Measurements from ENCODE around the gene ZSCAN22.
A peak's percentile ranks its signal among the peaks of the same experiment; 100 is the strongest.
"Not testable (repeated sequence)": the region's sequence is repeated elsewhere in the genome, so short reads cannot be mapped to it uniquely, and the experiment has no call there.

The ZSCAN22 gene

DNA sequence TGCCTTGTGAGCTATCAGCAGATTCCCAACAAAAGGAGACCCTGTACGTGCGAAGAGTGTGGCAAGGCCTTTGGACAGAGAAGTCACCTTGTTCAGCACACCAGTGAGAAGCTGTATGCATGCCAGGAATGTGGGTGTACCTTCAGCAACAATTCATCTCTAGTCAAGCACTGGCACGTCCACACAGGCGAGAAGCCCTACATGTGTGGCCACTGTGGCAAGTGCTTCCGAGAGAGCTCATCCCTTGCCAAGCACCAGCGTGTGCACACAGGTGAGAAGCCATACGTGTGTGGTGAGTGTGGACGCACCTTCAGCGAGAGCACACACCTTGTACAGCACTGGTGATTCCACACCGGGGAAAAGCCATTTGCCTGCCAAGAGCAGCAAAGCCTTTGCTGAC, 7.6 kb upstream of the ZSCAN22 start:
- DNase-seq, result no peak

DNA sequence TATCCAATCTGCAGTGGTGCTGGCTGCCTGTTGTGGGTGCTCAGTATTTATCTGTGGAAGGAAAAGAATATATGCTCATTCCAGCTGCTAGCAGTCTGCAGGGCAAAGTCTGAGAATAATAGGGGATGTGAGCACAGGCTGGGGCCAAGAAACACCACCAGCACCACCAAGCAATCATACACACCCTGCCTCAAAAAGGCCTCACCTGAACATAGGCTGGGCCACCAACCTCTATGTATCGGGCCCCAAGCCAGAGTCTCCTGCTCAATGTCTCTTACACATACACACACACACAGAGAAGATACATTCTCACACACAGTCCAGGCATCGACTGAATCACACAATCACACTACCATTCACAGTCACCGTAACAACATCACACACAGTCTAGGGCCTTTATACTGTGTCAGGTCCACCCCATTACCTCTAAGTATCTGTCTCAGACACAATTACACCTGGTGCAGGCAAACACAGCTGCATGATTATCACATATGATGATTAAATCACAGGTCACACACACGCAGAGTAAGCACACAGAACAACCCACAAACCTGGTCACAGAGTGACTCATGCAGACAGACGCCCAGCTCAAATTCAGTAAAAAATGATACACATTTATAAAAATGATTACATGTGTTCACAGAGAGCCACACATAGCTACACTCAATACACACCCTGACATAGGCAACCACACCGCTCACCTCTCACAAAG, 1.3 kb upstream of the ZSCAN22 start:
- no peak for DNase-seq

DNA sequence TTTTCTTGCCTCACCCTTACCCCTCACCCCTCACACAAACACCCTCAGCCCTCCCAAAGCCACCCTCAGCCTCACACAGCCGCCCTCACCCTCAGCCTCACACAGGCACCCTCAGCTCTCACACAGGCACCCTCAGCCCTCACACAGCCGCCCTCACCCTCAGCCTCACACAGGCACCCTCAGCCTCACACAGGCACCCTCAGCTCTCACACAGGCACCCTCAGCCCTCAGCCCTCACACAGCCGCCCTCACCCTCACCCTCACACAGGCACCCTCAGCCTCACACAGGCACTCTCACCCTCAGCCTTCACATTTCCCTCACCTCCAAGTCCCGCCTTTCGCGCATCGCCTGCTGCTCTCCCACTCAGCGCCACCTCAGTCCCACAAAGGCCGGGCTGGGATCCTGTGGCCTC, 287 bp upstream of the ZSCAN22 start:
- no peak for DNase-seq

DNA sequence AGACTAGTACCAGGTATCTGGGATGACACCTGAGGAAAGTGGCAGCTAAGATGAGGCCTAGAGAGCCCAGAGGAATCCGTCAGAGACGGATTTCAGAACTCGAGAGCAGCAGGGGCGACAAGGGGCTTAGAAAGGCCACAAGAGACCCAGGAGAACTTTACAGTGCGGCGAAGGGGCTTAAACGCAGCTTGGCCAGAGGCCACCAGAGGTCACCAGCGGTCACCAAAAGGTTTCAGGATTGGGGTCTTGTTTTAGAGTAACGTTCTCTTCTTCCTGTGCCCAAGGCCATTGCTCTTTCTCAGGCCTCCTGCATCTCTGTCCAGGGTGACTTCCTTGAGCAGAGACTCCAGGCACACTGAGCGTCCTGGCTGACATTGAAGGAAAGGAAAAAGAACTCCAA, 2.2 kb downstream of the ZSCAN22 start:
- peak; percentile 80 for DNase-seq

DNA sequence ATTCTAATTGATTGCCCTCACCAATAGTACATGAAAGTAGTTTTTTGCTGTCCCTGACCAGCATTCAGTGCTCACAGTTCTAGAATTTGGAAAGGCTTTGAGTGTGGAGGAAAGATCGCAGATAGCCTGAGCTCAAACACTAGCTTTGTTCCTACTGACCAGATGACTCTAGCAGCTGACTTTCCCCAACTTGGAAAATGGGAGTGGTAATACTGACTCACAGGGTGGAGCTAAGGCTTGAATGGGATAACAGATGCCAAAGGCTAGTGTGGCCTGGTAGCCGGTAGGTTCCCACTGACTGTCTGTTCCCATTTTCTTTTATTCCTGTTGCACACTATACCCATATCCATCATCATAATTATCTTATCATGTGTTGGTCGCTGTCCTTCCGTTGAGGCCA, 3.7 kb downstream of the ZSCAN22 start:
- no peak for DNase-seq

- no peak for DNase-seq
Measured at GRCh38 chr19:58332697-58333096, 5.9 kb downstream of the ZSCAN22 start.

GRCh38 chr19:58334691-58335249, 8.0 kb downstream of the ZSCAN22 start:
- no peak for DNase-seq

DNA sequence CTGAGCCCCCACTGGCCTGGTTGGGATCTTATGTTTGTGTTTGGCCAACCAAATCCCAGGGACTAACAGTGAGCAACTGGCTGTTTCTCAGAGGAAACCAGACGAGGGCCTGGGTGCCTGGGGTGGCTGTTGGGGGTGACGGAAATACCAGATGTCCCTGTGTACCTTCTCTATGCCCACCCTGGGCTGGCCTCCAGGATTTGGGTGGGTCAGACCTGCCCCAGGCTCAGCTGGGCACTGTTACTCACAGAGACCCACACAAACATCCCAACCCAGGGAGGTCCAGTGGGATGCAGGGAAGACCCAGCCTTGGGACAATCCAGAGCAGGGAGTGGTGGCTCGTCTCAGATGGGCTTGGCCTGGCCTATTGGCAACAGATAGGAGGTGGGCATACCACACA, 8.8 kb downstream of the ZSCAN22 start:
- DNase-seq, result no peak

- no peak for DNase-seq
Measured at GRCh38 chr19:58336216-58336615, 9.4 kb downstream of the ZSCAN22 start.

DNA sequence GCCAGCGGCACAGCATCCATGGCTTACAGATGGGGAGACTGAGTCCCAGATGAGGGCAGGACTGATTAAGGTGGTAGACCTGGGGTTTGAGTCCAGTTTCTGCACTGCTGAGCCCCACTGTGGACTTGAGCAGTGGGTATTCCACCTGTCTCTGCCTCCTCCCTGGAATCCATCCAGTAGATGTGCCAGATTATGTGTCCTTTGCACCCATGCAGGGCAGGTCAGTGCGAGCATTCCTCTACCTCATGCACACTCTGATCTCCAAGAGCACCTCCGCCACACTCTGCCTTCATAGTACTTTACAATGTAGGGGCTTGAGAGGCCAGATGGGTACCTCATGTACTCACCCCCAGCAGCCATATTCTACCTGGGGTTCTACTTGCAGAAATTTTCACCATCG, 10.0 kb downstream of the ZSCAN22 start:
- no peak for DNase-seq

- no peak for DNase-seq
Measured at GRCh38 chr19:58338336-58338735, 11.5 kb downstream of the ZSCAN22 start.

GRCh38 chr19:58338825-58339558, 12.2 kb downstream of the ZSCAN22 start:
- DNase-seq, result no peak

DNA sequence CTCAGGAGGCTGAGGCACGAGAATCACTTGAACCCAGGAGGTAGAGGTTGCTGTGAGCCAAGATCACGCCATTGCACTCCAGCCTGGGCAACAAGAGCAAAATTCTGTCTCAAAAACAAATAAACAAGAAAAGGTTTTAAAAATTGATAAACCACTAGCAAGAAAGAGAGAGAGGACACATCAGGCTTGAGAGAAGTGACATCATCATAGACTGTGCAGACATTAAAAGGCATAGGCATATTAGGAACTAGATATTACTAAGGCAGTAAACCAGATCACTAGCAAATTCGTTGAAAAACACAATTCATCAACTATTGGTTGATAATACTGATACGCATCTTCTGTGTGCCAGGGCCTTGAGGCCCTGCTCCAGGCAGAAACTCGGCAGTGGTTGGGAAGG, 18.8 kb downstream of the ZSCAN22 start:
- no peak for DNase-seq

DNA sequence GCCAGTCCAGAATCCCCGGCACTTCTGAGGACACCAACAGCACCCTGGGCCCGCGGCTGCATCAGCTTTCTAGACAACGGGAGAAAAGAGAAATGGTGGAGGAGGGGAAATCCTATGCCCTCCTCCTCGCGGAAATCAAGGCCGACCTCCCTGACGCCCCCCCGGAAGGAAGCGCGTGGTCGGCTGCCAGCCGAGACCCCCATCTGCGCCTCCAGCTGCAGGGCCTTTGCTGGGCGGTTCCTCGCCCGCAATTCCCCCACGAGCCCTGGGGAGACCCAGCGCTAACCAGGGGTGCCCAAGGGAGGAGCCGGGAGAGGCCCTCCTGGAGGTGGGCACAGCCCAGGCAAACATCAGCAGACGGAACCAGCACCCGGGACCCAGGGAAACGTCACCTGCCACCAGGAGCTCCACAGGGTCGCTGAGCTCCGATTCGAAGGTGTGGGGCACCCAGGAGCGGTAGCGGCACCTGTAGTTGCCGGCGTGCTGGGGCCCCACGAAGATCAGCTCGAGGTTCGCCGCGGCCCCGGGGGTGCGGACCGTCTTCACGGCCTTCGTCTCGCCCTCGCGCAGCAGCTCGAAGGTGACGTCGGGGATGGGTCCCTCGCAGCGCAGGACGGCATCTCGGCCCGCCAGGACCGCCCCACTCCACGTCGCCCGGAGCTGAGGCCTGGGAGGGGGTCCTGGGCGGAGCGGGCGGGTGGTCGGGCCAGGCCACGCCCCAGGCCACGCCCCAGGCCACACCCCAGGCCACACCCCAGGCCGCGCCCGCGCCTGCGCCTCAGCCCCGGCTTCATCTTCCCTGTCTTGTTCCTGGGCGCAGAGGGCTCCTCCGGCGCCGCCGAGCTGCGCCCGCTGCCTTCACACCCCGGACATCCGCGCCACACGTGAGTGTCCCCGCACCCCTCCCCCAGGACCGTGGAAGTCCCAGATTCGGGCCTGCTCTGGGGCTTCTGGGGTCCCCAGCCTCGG, 20.5 kb downstream of the ZSCAN22 start:
- peak; percentile 75 for DNase-seq

DNA sequence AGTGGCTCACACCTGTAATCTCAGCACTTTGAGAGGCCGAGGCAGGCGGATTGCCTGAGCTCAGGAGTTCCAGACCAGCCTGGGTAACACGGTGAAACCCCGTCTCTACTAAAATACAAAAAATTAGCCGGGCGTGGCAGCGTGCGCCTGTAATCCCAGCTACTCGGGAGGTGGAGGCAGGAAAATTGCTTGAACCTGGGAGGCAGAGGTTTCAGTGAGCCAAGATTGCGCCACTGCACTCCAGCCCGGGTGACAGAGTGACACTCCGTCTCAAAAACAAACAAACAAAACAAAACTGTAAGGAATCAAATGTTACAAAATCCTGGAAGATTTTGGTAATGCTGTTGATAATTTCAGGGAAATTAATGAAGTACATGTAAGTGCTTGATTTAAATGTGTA, 21.3 kb downstream of the ZSCAN22 start:
- not testable (repeated sequence) for DNase-seq

GRCh38 chr19:58349590-58349989, 22.8 kb downstream of the ZSCAN22 start:
- no peak for DNase-seq

DNA sequence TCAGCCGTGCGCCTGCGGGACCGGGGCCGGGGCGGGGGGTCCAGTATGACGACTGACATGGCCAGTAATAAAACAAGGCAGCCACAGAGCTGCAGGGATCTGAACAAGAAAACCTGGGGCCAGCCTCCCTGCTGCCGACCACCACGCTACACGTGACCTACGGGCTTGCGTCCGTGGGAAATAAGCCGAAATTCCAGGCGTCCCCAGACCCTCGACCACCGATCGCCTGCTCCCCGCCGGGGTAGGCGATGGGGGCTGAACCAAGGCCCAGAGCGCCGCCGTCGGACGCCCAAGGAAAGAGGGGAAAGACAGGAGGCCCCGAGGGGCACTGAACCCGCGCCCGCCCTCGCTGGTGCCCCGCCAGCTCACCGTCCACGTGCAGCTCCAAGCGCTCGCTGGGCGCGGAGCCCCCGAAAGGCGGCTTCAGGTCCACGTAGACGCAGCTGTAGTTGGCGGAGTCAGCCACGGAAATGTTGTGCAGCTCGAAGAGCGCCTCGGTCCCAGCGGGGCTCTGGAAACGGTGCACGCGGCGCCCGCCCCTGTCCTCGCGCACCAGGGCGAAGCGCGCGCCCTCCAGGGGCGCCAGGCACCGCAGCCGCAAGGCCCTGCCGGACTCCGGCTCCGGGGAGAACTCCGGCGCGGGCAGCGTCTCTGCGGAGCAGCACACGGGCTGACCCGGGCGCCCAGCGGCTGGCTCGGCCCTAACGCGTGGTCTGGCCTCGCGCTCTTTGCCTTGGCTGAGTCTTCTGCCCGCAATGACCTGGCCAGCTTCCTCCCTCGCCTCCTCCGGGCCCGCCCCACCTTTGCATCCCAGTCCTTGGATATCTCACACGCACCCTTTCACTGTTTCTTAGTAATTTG, 23.4 kb downstream of the ZSCAN22 start:
- no peak for DNase-seq

DNA sequence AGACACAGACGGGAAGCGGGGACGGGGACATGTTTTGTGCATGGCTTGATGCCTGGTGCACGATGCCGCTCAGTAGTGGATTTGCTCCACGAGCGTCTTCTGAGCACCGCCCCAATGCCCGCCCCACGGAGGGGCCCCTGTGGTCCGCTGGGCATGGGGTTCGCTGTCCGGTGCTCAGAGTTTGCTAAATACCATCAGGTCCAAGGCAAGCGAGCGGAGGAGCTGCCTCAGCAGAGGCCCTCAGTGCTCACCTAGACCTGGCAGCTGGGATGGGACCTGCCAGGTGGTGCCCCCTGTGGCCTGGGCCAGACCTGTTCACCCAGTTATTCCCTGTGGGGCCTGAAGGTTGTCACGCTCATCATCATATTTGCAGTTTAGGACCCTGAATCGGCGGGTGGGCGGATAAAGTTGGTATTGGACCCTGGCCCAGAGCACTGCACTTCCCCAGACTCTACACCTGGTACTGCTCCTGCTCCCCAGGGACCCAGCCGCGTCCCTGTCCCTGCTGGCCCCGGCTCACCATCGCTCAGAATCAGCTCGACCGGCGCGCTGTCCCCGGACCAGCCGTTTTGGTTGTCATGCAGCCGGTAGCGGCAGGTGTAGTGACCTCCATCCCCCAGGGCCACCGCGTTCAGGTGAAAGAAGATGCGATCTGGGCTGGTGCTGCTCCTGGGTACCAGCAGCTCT, 24.2 kb downstream of the ZSCAN22 start:
- no peak for DNase-seq

DNA sequence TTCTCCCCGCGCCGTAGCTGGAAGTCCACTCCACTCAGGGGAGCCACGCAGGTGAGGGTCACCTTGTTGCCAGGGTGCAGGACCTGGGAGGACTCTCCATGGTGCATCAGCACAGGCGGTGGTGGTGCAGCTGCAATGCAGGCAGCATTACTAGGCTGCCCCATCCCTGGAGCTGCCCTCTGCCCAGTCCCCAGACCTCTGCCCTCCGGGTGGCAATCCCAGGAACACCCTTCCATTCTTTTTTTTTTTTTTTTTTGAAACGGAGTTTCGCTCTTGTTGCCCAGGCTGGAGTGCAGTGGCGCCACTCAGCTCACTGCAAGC, 24.7 kb downstream of the ZSCAN22 start:
- no peak for DNase-seq

- no peak for DNase-seq
Measured at GRCh38 chr19:58351990-58352755, 25.4 kb downstream of the ZSCAN22 start.

Data from hematopoietic multipotent progenitor cell treated with erythropoietin and hydrocortisone succinate and interleukin-3 and kit ligand, for 4 days (in vitro differentiated cells).